ENCODE results near the gene FOLR1. TPM values are rescaled to one million over a fixed set of nuclear protein-coding genes. Genes with fewer than 3 reads are reported as not detected.

Gene FOLR1
- total RNA-seq, 1 donor from 2014 or later: 1.2 TPM

DNA sequence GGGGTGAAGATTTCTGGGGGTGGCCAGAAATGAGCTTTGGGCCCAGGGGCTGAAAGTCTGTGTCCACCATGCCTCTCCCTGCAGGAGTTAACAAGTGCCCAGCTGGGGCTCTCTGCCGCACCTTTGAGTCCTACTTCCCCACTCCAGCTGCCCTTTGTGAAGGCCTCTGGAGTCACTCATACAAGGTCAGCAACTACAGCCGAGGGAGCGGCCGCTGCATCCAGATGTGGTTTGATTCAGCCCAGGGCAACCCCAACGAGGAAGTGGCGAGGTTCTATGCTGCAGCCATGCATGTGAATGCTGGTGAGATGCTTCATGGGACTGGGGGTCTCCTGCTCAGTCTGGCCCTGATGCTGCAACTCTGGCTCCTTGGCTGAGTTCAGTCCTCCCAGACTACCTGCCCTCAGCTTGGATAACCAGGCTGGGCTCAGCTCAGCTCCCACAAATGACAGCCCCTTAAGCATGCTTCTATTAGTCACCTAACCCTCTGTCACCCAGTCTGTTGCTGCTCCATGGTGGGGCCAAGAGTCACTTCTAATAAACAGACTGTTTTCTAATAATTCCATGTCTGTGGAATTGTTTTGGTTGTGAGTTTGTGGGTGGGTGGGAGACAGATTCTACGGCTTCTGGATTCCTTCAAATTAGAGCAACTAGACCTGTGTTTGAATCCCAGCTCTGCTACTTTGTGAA lies 29.6 kb downstream of the FOLR1 start:
- ATAC-seq: no peak
- intact Hi-C loops (cut with DNase I): no loop called here
- no peak for DNase-seq (ENCODE audit: low spot score)

DNA sequence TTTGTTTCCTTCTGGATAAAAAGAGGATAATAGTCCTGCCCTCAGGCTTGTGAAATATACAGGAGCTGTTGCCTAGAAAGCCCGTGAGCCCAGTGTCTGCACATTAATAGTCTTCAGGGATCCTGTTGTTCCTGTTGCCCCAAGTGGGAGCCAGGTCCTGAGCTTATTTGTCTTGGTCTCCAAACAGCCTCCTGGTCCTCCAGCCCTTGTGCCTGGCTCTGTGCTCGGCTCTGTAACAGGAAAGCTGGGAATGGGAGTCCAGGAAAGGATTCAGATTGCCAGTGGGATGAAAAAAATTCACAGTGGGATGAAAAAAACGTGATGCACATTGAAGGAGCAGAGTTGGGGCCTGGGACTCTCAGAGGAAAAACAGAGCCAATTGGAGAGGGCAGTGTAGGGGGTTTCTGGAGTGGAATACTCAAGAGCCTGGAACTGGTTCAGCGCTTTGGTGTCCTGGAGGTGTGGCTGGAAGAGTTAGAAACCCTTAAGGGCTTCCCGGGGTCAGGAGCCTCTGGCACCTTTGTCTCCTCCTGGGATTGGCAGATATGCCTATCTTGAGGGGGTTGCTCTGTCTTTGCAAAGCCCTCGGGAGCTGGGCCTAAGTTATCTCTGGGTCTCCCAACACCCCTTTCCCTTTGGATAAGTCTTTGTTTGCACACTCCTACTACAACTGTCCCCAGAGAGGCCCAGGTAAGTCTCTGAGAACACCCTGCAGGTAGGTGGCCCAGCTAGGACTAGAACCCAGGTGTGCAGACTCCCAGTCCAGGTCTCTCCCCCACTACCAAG lies 30.4 kb downstream of the FOLR1 start:
- ATAC-seq (no peak), DNase-seq (ENCODE audit: low spot score) (no peak)
- intact Hi-C loops (cut with DNase I): no loop called here

DNA sequence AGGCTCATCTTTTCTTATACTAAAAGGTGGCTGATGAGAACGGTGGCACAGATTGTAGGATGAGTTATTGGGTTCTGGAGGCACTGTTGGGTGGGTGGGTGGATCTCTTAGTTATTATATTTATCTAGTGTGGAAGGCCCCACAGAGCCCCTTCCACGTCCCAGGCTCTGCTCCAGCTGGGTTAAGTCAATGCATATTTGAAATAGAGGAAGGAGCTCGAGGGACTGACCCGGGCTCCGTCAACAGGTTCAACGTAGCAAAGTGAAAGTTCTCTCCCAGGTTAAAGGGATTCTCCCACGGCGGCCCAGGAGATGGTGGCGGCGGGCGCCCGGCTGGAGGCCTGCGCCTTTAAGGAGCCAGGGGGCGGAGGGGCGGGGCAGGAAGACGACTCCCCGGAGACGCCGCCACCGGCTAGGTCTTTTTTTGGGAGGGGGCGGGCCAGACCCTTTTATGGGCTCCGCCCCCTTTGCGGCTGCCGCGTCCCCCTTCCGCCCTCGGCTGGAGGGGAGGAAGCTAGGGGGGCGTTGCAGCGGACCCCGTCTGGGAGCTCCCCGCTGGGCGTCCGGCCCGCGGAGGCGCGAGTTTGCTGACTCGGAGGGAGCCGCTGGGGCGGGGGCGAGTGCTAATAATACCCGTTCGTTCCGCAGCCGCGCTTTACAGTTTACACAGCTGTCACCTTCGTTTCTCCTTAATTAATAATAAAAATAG lies 31.1 kb downstream of the FOLR1 start:
- intact Hi-C loops (cut with DNase I): no loop called here
- ATAC-seq: peak; percentile 90

DNA sequence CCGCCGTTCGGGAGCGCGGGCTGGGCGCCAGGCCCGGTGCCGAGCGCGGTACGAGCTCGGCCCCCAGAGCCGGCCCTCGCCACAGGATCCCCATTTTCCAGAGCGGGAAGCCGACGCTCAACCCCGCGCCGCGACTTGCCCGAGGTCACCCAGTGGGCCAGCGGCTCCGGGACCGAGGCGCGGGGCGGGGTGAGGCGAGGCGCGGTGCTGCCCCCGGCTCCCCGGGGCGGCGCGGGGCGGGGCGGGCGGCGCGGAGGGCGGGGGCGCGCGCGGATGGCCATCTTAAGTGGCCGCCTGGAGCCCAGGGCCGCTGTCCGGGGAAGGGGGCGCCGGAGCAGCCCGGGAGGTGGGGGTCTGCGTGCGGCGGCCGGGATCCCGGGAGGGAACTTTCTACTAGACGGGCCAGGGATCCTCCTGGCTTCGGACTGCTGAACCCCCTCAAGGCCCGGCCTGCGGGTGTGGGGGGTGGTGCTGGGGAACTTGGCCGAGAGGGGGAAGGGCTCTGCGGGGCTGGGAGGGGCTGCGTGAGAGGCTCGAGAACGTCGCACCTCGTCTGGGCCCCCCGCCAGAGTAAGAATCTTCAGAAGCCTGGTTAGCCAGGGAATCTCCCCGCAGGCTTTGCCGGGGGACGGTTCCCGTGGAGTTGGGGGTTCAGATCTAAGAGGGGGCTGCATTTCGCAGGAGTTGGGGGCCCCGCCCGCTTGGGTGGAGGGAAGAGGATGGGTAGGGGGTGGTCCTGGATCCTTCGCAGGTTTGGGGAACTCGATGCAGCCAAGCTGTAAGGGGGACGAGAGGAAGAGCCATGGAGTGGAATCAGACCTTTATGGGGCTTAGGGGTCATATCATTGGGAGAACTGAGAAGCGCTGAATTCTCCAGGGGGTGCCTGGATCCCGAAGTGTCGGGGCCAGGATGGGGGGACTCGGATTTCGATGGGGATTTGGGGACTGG lies 31.9 kb downstream of the FOLR1 start:
- DNase-seq (ENCODE audit: low spot score) (peak; percentile 85), ATAC-seq (peak; percentile 66)
- intact Hi-C loops (cut with DNase I): no loop called here

More for the DNA sequence above, 31.1 kb downstream of the FOLR1 start:
- DNase-seq (ENCODE audit: low spot score): peak; percentile 95

GRCh38 chr11:72224564-72225410 lies 32.8 kb downstream of the FOLR1 start, which contains the start of gene INPPL1:
INPPL1 (plus strand) TSS chr11:72224767; CDS start chr11:72224985, 218 bp downstream.
- ATAC-seq (peak; percentile 4), DNase-seq (ENCODE audit: low spot score) (no peak)
- intact Hi-C loops (cut with DNase I): no loop called here

DNA sequence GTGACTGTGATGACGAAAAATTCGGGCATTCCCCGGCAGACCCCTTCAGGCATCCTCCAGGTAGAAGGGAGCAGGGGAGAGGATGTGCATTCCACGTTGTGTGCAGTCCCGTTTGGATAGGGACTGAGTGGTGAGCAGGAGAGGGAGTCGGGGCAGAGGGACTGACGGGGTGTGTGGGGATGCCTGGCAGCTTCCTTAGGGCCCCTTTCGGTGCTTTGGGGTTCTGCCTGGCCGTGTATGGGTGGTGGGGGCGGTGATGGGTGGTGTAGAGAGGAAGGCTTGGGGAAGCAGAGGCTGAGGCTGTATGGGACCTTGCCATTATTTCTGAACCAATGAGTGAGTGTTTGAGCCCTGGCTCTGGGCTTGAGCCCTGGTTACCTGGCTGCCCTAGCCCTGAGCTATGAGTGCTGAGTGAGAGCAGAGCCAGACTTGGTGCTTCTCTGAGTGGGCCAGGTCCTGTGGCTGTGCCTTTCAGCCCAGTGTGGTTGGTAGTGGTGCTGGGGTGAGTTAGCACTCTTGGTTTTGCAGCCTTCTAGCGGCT lies 33.5 kb downstream of the FOLR1 start:
- ATAC-seq (no peak), DNase-seq (ENCODE audit: low spot score) (no peak)
- intact Hi-C loops (cut with DNase I): no loop called here

DNA sequence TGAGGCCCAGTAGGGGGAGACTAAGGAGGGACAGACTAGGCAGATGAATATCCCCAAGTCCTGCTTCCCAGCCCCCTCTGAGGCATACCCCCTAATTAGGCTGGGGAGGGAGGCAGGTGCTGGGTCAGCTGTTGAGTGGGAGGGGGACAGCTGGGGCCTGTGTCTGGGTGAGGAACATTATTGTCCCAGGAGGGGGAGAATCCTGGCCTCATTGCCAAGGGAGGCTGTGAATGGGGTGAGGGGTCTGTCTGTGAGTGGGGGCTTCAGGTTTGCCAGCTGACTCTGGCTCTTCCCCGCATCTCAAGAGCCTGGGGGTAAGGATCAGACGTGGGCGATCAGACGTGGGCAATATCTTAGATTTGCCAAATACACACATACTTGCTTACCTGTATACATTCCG lies 34.8 kb downstream of the FOLR1 start:
- intact Hi-C loops (cut with DNase I): no loop called here
- no peak for DNase-seq (ENCODE audit: low spot score)
- ATAC-seq: no peak

- no peak for ATAC-seq
- intact Hi-C loops (cut with DNase I): no loop called here
- no peak for DNase-seq (ENCODE audit: low spot score)
Observed at GRCh38 chr11:72227316-72228228, 35.6 kb downstream of the FOLR1 start.

DNA sequence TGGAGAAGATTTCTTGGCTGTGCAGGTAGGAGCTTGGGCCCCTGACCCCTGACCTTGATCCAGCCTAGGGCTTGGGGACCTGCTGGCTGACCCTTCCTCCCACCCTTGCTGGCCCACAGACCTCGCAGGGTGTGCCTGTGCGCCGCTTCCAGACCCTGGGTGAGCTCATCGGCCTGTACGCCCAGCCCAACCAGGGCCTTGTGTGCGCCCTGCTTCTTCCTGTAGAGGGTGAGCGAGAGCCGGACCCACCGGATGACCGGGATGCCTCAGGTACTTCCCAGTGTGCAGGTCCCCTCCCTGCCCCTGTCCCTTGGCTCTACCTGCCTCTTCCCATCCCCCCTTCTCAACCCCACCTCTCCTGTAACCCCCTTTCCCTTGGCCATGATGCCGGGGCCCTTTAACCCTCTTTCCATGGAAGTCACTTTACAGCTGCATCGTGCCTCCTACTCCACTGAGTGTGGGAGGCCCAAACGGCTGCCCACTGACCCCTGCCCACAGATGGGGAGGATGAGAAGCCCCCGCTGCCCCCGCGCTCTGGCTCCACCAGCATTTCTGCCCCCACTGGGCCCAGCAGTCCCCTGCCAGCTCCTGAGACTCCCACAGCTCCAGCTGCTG lies 36.4 kb downstream of the FOLR1 start:
- intact Hi-C loops (cut with DNase I): no loop called here
- no peak for ATAC-seq
- DNase-seq (ENCODE audit: low spot score): no peak

- intact Hi-C loops (cut with DNase I): no loop called here
- ATAC-seq: no peak
- no peak for DNase-seq (ENCODE audit: low spot score)
Observed at GRCh38 chr11:72228844-72229231, 36.9 kb downstream of the FOLR1 start.

DNA sequence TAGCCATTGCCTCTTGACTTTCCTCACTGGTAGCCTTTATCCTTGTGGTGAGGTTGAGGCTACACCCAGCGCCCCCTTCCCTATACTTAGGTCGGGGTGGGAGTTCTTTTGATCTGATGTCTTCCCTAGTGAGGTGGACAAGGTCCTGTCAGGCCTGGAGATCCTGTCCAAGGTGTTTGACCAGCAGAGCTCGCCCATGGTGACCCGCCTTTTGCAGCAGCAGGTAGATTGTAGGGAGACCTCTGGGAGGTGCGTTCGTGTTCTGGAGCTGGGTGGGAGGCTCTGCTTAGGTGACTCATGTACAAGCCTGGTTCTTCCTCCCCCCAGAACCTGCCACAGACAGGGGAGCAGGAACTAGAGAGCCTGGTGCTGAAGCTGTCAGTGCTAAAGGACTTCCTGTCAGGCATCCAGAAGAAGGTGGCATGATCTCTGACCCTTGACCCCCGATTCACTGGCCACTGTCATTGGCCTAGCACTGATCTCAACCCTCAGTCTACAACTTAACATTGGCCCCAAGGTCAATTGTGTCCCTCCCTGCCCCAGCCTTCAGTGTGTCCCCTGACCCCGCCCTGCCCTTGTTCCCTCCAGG lies 37.5 kb downstream of the FOLR1 start:
- DNase-seq (ENCODE audit: low spot score): no peak
- intact Hi-C loops (cut with DNase I): no loop called here

DNA sequence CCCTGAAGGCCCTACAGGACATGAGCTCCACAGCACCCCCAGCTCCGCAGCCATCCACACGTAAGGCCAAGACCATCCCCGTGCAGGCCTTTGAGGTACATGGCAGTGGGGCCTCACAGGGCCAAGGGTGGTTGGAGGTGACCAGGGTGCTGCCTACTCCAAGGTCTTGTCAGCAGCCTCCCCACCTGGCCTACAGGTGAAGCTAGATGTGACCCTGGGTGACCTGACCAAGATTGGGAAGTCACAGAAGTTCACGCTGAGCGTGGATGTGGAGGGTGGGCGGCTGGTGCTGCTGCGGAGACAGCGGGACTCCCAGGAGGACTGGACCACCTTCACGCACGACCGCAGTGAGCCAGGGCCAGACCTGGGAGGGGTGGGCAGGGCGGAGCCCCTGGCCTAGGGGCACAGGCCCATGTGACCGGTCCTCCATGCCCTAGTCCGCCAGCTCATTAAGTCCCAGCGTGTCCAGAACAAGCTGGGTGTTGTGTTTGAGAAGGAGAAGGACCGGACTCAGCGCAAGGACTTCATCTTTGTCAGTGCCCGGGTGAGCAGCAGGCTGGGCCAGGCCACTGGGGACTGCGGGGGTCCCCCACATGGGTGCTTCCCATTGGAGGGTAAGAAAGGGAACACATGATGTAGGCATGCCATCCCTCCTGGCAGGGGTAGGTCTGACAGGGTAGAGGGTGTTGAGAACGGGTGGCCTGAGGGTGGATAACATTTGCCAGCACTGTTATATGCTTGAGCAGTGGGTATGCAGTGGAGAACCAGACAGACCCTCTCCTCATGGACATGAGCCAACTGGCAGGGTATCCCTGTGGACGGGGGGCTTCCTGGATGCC lies 38.2 kb downstream of the FOLR1 start:
- ATAC-seq (no peak), DNase-seq (ENCODE audit: low spot score) (no peak)
- intact Hi-C loops (cut with DNase I): no loop called here

More for the DNA sequence above, 37.5 kb downstream of the FOLR1 start:
- ATAC-seq: no peak

- ATAC-seq (no peak), DNase-seq (ENCODE audit: low spot score) (no peak)
- intact Hi-C loops (cut with DNase I): no loop called here
Observed at GRCh38 chr11:72230764-72231365, 38.9 kb downstream of the FOLR1 start.

DNA sequence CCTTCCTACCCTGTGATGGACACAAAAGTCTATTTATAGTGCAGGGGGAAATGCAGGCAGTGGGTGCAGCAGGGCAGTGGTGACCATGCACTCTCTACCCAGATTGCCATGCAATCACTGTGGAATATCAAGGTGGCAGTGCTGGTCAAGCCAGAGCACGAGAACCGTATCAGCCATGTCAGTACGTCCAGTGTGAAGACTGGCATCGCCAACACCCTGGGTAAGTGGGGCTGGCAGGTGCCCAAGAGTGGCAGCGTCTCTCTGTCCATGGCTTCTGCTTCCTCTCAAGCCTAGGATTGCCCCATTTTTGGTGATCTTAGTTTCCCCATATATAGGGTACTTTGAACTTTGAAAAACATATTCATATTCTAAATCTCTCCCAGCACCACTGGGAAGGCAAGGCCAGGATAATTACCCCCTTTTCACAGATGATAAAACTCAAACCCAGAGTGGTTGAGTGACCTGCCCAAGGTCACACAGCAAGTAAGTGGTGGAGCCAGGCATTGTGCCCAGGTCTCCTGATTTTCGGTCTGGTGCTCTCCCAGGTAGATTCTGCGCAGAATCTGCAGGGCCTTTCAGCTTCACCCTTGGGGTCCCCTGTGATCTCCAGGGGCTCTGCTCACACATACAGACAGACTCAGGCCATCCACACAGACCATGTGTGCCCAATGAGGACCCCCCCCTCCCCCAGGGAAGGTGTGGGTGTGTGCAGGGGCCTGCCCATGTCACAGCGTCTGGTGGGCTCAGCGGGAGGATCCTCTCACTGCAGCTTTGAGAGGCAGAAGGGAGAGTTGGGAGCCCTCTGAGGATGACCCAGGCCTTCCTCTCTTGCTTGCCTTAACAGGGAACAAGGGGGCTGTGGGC lies 39.7 kb downstream of the FOLR1 start:
- DNase-seq (ENCODE audit: low spot score) (no peak), ATAC-seq (no peak)
- intact Hi-C loops (cut with DNase I): no loop called here
